ENCODE data around the gene DERA. TPM values are rescaled to one million over a fixed set of nuclear protein-coding genes. Genes with fewer than 3 reads are reported as not detected.
A peak's percentile ranks its signal among the peaks of the same experiment; 100 is the strongest.

Gene DERA
- polyA plus RNA-seq, 1 donor (not counting 4 experiments of a cell fraction or from before 2014, with no cell fraction given), result 34.2 TPM

- dilution Hi-C loops (cut with MboI; ENCODE audit: extremely low pct_ligation_motif_present, low sequenced_read_pairs), result no loop called here
- Histone ChIP-seq H3K9ac (ENCODE audit: control insufficient read depth, extremely low read depth, insufficient read depth, low read length) (no peak overlapping the region), H3K79me2 (ENCODE audit: control insufficient read depth, insufficient read depth, low read length) (no peaks in the 10 kb centered on the region), H3K27me3 (ENCODE audit: control insufficient read depth, extremely low read depth, insufficient read depth, low read length) (no peaks in the 10 kb centered on the region), H3K36me3 (ENCODE audit: control insufficient read depth in 2 of 2, extremely low read depth in 1 of 2, insufficient read depth in 2 of 2, low read length in 2 of 2) (peaks cover 0 to 4% of the 10 kb centered on the region in 2 experiments), H3K4me2 (ENCODE audit: control insufficient read depth, extremely low read depth, insufficient read depth, low read depth, low read length) (no peak overlapping the region), H3K27ac (ENCODE audit: control insufficient read depth, insufficient read depth, low read length) (no peak overlapping the region), H3K9me3 (ENCODE audit: control insufficient read depth, low read depth, low read length) (no peaks in the 10 kb centered on the region), H4K20me1 (ENCODE audit: control insufficient read depth, extremely low read depth, insufficient read depth, low read length) (no peaks in the 10 kb centered on the region), H3K4me3 (ENCODE audit: control insufficient read depth in 2 of 3, extremely low read depth in 1 of 3, insufficient read depth in 2 of 3, low read depth in 1 of 3, low read length in 3 of 3) (no peak overlapping the region), H3K4me1 (ENCODE audit: control insufficient read depth, extremely low read depth, insufficient read depth, low read length) (peaks cover 18% of the 10 kb centered on the region), H3K9me1 (ENCODE audit: control insufficient read depth, extremely low read depth, insufficient read depth, low read length) (no peaks in the 10 kb centered on the region), H2AFZ (ENCODE audit: control insufficient read depth, low read length) (no peak overlapping the region)
- FAIRE-seq, result no peak
- no peak for DNase-seq (ENCODE audit: low read depth, low spot score)
- TF ChIP-seq EZH2 (IDR thresholded peaks at IDR 0.05; ENCODE audit: low read length) (no peak), CTCF (optimal IDR thresholded peaks at IDR 0.05 in 1 of 3, IDR thresholded peaks at IDR 0.05 in 1 of 3, conservative IDR thresholded peaks at IDR 0.05 in 1 of 3; ENCODE audit: extremely low read depth in 1 of 3, insufficient read depth in 2 of 3, low read length in 3 of 3) (no peak)
These were observed 70.9 kb downstream of the DERA start for GRCh38 chr12:15982071-15982470.

DNA sequence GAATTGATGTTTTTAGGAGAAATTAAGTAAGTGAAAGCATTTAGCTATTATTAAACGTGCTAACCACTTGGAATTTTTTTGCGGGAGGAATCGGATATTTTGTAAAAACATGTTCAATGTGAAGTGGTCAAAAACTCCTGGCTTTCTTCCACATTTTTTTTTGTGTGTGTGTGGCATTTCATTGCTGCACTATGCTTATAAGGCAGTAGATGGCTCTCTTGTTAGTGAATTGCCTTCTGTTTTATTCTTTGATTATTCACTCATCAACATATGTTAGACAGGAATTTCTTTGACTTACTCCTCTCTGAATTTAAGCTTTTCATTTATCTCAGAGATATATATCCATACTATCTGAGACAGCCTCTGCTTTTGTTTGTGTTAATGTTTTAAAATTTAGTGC lies 71.3 kb downstream of the DERA start:
- Histone ChIP-seq H3K27ac (ENCODE audit: control insufficient read depth, insufficient read depth, low read length) (no peak overlapping the region), H3K4me2 (ENCODE audit: control insufficient read depth, extremely low read depth, insufficient read depth, low read depth, low read length) (no peak overlapping the region), H3K9me3 (ENCODE audit: control insufficient read depth, low read depth, low read length) (no peaks in the 10 kb centered on the region), H3K36me3 (ENCODE audit: control insufficient read depth in 2 of 2, extremely low read depth in 1 of 2, insufficient read depth in 2 of 2, low read length in 2 of 2) (peaks cover 0 to 3% of the 10 kb centered on the region in 2 experiments), H2AFZ (ENCODE audit: control insufficient read depth, low read length) (no peak overlapping the region), H3K9ac (ENCODE audit: control insufficient read depth, extremely low read depth, insufficient read depth, low read length) (no peak overlapping the region), H3K4me1 (ENCODE audit: control insufficient read depth, extremely low read depth, insufficient read depth, low read length) (peaks cover 18% of the 10 kb centered on the region), H3K9me1 (ENCODE audit: control insufficient read depth, extremely low read depth, insufficient read depth, low read length) (no peaks in the 10 kb centered on the region), H3K27me3 (ENCODE audit: control insufficient read depth, extremely low read depth, insufficient read depth, low read length) (no peaks in the 10 kb centered on the region), H3K4me3 (ENCODE audit: control insufficient read depth in 2 of 3, extremely low read depth in 1 of 3, insufficient read depth in 2 of 3, low read depth in 1 of 3, low read length in 3 of 3) (no peak overlapping the region), H4K20me1 (ENCODE audit: control insufficient read depth, extremely low read depth, insufficient read depth, low read length) (no peaks in the 10 kb centered on the region), H3K79me2 (ENCODE audit: control insufficient read depth, insufficient read depth, low read length) (no peaks in the 10 kb centered on the region)
- dilution Hi-C loops (cut with MboI; ENCODE audit: extremely low pct_ligation_motif_present, low sequenced_read_pairs), result no loop called here
- TF ChIP-seq CTCF (optimal IDR thresholded peaks at IDR 0.05 in 1 of 3, IDR thresholded peaks at IDR 0.05 in 1 of 3, conservative IDR thresholded peaks at IDR 0.05 in 1 of 3; ENCODE audit: extremely low read depth in 1 of 3, insufficient read depth in 2 of 3, low read length in 3 of 3) (peak in 2 of 3 experiments; percentile 22 to 45), EZH2 (IDR thresholded peaks at IDR 0.05; ENCODE audit: low read length) (no peak)
- FAIRE-seq (no peak), DNase-seq (ENCODE audit: low read depth, low spot score) (no peak)

Measured in keratinocyte (primary cell).